ENCODE results near the gene LGALS9B.
"Not testable (repeated sequence)": the region's sequence is repeated elsewhere in the genome, so short reads cannot be mapped to it uniquely, and the experiment has no call there.

DNA sequence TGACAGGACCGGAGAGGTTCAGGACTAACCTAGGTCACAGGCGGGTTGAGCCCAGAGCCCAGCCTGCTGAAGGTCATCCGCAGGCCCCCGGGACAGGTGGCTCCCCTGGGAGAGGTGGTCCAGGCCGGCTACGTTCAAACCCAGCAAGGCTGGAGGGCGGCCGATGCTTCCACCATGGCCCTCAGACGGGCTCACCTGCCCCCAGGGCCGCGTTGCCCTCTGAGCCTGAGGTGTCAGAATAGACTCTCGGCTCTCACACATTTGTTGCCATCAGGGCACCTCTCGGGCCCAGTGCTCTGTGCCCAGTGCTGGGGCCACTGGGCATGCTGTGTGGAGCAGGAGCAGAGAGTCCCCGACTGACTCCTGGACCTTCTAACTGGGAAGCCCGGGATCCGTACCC is 23.2 kb downstream of the LGALS9B start:
- TF ChIP-seq, protein P1, sequence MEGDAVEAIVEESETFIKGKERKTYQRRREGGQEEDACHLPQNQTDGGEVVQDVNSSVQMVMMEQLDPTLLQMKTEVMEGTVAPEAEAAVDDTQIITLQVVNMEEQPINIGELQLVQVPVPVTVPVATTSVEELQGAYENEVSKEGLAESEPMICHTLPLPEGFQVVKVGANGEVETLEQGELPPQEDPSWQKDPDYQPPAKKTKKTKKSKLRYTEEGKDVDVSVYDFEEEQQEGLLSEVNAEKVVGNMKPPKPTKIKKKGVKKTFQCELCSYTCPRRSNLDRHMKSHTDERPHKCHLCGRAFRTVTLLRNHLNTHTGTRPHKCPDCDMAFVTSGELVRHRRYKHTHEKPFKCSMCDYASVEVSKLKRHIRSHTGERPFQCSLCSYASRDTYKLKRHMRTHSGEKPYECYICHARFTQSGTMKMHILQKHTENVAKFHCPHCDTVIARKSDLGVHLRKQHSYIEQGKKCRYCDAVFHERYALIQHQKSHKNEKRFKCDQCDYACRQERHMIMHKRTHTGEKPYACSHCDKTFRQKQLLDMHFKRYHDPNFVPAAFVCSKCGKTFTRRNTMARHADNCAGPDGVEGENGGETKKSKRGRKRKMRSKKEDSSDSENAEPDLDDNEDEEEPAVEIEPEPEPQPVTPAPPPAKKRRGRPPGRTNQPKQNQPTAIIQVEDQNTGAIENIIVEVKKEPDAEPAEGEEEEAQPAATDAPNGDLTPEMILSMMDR (IDR thresholded peaks at IDR 0.05) = not testable (repeated sequence)
- TF ChIP-seq EZH2 (IDR thresholded peaks at IDR 0.05; ENCODE audit: borderline replicate concordance, insufficient read depth, low read depth, low read length, poor library complexity, severe bottlenecking) = not testable (repeated sequence)

Data from B cell (primary cell).